Colonic mucosa (tissue), 4 donors: ENCODE measurements around the gene PSMD3. TPM values are rescaled to one million over a fixed set of nuclear protein-coding genes. Genes with fewer than 3 reads are reported as not detected.
"Not testable (repeated sequence)": the region's sequence is repeated elsewhere in the genome, so short reads cannot be mapped to it uniquely, and the experiment has no call there.

ENCODE experiments used
- DNase-seq: peaks from one replicate; pipeline ENCODE4 v3.0.0-alpha.2; 2020
- H3K27ac ChIP-seq: fragments of 200-600 bp; one replicate; pipeline ENCODE4 v1.8.0; 2021
- H3K27me3 ChIP-seq: fragments of 200-600 bp; one replicate; pipeline ENCODE4 v1.8.0; 2021
- H3K36me3 ChIP-seq: fragments of 200-600 bp; one replicate; pipeline ENCODE4 v1.8.0; 2021
- H3K4me1 ChIP-seq: fragments of 200-600 bp; one replicate; pipeline ENCODE4 v1.8.0; 2021; ENCODE audit warnings: mild to moderate bottlenecking
- H3K4me3 ChIP-seq: fragments of 200-600 bp; one replicate; pipeline ENCODE4 v1.8.0; 2021
- H3K9ac ChIP-seq, 2 donors: one replicate each; pipeline ENCODE4 v1.7.0; 2013; ENCODE audit warnings: control low read depth in 2 of 2, low read depth in 2 of 2, low read length in 2 of 2
- H3K9me3 ChIP-seq: fragments of 200-600 bp; one replicate; pipeline ENCODE4 v1.8.0; 2021
- intact Hi-C: fragments of 100-400 bp; cut with DNase I; formaldehyde crosslinking; loops from one replicate; pipeline ENCODE4 v1.14.1; 2022
- total RNA-seq, 2 donors: library from RNA; stranded (reverse); fragmentation: NEBNext Ultra II Directional in 1 of 2; extraction: Animal tissue kit (Norgen Biotek cat#: 25700) in 1 of 2; gene quantifications; one replicate each; pipeline ENCODE4 v1.2.1, GENCODE V29; 2021
- TF ChIP-seq, protein P1 (sequence below): fragments of 200-600 bp; IDR thresholded peaks from one replicate; pipeline ENCODE4 v1.8.0; 2022; ENCODE audit warnings: antibody characterized with exemption, mild to moderate bottlenecking
- donor health status: healthy.
- donor health status: DM: no; HTN: no; CAD: no.
- donor health status: DM: no; HTN: no; CAD: no.

The PSMD3 gene
- total RNA-seq, 2 donors from 2014 or later = 106 to 152 TPM

DNA sequence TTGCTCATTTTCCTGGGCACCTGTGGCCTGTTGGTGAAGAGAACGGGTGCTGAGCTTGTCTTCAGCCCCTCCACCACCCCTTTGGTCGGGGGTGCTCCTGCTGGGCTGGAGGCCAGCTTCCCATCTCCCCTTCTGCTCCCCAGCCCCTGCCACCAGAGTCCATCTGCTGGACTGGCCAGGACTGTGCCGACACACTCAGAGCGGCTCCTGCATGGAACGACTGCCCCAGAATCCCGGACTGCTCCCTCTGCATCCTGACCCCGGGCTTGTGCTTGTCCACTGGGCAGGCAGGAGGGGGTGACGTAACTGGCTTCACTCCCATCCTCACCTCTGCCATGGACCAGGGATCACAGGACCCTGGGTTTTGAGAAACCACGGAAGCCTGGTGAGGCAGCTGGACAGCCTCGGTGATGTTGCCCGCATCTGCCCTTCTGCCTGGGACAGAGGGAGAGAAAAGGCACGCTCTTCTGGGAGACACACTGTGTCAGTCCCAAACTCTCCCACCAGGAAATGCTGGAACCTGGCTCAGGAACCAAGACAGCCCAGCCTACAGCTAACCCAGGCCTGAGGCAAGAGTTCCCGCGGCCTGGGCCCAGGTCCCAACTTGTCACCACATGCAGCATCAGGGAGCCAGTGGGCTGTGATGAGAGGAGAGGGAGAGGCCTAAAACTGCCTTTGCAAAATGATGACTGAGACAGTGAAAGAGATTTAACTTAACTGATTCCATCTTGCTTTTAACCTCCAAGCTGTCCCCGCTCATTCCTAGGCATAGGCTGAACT lies 33.9 kb upstream of the PSMD3 start:
- intact Hi-C loops = no loop called here
- no peak overlapping the region for H3K27ac ChIP-seq
- H3K9ac ChIP-seq = no peak overlapping the region
- DNase-seq = no peak
- H3K27me3 ChIP-seq = no peaks in the 10 kb centered on the region
- no peak overlapping the region for H3K4me3 ChIP-seq
- no peaks in the 10 kb centered on the region for H3K9me3 ChIP-seq
- H3K4me1 ChIP-seq = no peaks in the 10 kb centered on the region
- H3K36me3 ChIP-seq = no peaks in the 10 kb centered on the region
- TF ChIP-seq, protein P1, sequence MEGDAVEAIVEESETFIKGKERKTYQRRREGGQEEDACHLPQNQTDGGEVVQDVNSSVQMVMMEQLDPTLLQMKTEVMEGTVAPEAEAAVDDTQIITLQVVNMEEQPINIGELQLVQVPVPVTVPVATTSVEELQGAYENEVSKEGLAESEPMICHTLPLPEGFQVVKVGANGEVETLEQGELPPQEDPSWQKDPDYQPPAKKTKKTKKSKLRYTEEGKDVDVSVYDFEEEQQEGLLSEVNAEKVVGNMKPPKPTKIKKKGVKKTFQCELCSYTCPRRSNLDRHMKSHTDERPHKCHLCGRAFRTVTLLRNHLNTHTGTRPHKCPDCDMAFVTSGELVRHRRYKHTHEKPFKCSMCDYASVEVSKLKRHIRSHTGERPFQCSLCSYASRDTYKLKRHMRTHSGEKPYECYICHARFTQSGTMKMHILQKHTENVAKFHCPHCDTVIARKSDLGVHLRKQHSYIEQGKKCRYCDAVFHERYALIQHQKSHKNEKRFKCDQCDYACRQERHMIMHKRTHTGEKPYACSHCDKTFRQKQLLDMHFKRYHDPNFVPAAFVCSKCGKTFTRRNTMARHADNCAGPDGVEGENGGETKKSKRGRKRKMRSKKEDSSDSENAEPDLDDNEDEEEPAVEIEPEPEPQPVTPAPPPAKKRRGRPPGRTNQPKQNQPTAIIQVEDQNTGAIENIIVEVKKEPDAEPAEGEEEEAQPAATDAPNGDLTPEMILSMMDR = no peak

- not testable (repeated sequence) for H3K9ac ChIP-seq, H3K27ac ChIP-seq
Measured at GRCh38 chr17:39948489-39948828, 32.1 kb upstream of the PSMD3 start.

DNA sequence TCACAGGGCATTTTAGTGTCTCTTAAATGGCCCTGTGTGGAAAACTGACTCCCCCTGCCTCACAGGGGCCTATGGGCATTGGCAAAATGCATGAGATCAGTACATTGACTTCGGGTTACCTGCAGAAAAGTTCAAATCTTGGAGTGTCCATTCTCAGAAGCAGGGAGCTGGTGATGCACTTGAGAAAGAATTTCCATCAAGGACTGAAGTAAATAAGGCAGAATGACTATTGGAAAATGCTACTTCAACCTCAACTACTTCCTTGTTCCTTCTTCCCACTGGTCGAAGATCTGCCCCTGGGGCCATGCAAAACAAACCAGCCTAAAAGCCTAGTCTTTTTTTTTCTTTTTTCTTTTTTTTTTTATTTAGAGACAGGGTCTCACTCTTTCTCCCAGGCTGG lies 31.6 kb upstream of the PSMD3 start:
- Histone ChIP-seq H3K27me3 (no peaks in the 10 kb centered on the region), H3K9ac (no peak overlapping the region), H3K36me3 (no peaks in the 10 kb centered on the region), H3K4me1 (no peaks in the 10 kb centered on the region), H3K4me3 (no peak overlapping the region), H3K9me3 (no peaks in the 10 kb centered on the region), H3K27ac (no peak overlapping the region)
- intact Hi-C loops = no loop called here
- no peak for DNase-seq
- TF ChIP-seq, protein P1 = no peak

More at GRCh38 chr17:39948489-39948828, 32.1 kb upstream of the PSMD3 start:
- H3K4me3 ChIP-seq, H3K36me3 ChIP-seq, H3K9me3 ChIP-seq, H3K4me1 ChIP-seq, H3K27me3 ChIP-seq, intact Hi-C loops, DNase-seq: not testable (repeated sequence)

- H3K9me3 ChIP-seq = no peaks in the 10 kb centered on the region
- TF ChIP-seq, protein P1 = no peak
- intact Hi-C loops = no loop called here
- H3K9ac ChIP-seq = no peak overlapping the region
- H3K27me3 ChIP-seq = no peaks in the 10 kb centered on the region
- no peak overlapping the region for H3K4me3 ChIP-seq
- no peak overlapping the region for H3K27ac ChIP-seq
- no peaks in the 10 kb centered on the region for H3K4me1 ChIP-seq
- DNase-seq = no peak
- no peaks in the 10 kb centered on the region for H3K36me3 ChIP-seq
Measured at GRCh38 chr17:39950871-39951348, 29.7 kb upstream of the PSMD3 start.

DNA sequence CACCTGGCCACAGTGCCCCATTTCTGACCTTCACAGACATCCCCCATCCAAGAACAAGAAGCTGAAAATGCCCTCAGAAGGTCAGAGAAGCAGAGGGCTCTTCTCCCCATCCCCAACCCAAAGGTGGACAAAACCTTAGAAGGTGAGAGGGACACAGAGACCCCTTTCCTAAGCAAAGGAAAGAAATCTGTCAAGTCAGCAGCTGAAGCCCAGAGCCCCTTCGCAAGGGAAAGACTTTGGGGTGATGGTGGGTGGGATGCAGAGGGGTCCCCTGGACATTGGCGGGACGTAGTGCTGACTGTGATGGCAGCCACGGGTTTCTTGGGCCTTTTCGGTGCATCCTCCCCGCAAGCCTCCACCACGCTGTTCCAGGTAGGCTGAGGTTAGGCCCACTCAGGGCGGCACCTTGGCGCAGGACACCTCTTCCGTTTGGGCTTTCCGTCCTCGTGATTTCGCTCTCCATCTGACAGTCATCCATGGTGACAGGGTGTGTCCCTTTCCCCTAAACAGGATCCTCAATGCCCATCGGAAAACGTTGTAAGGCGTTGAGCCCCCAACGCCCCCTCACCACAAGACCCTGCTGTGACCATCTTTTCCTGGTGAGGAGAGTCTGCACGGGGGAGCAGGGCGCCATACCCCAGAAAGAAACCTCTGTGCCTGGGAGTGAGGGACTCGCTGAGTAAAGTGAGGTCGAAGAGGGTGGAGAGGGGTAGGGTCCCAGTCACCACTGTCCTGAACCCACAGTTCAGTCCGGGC lies 28.5 kb upstream of the PSMD3 start:
- intact Hi-C loops = no loop called here
- Histone ChIP-seq H3K4me1 (no peaks in the 10 kb centered on the region), H3K9me3 (no peaks in the 10 kb centered on the region), H3K9ac (peak overlapping the region; percentile 48 to 79), H3K4me3 (peak overlapping the region; percentile 39), H3K27ac (no peak overlapping the region), H3K36me3 (no peaks in the 10 kb centered on the region), H3K27me3 (no peaks in the 10 kb centered on the region)
- DNase-seq = peak; percentile 47
- TF ChIP-seq, protein P1 = no peak
